ENCODE data around the gene WDR86. TPM values are rescaled to one million over a fixed set of nuclear protein-coding genes. Genes with fewer than 3 reads are reported as not detected.

Gene WDR86
- total RNA-seq, 1 experiment from 2014 or later = 8.1 TPM

- Mint-ChIP-seq H3K9me3 (peaks cover 2 to 21% of the 10 kb centered on the region in 2 experiments; a peak in 4 of 5 replicates), H3K4me1 (peaks cover 15 to 18% of the 10 kb centered on the region in 2 experiments), H3K36me3 (ENCODE audit: insufficient read depth in 1 of 3, low read depth in 3 of 3) (peaks cover 0 to 8% (median 0%) of the 10 kb centered on the region in 3 experiments; a peak in 2 of 7 replicates), H3K27ac (no peak overlapping the region), H3K4me3 (no peak overlapping the region), H3K27me3 (ENCODE audit: low read depth) (peaks cover 96% of the 10 kb centered on the region)
- H2BK120ac ChIP-seq (ENCODE audit: low read depth, low read length, poor library complexity, severe bottlenecking) = no peak overlapping the region
- TF ChIP-seq CTCF (conservative IDR thresholded peaks at IDR 0.05) = no peak
- H3K14ac ChIP-seq (ENCODE audit: insufficient read depth, low read length) = no peak overlapping the region
- no peak overlapping the region for H4K8ac ChIP-seq (replicated peaks; ENCODE audit: insufficient read length, low read depth, low read length)
- H3T11ph ChIP-seq (ENCODE audit: low read length) = no peak overlapping the region
- no peak overlapping the region for H2BK15ac ChIP-seq (ENCODE audit: low read depth, low read length)
- WGBS (ENCODE audit: extremely low coverage, insufficient read length, low lambda C conversion rate) = no CpG with 5 or more reads among the region's 11 CpGs
- no peaks in the 10 kb centered on the region for H3K23me2 ChIP-seq (ENCODE audit: insufficient read length, low read depth, low read length, poor library complexity, severe bottlenecking)
- H2BK20ac ChIP-seq (ENCODE audit: low read depth, low read length, poor library complexity, severe bottlenecking) = no peak overlapping the region
- H2AFZ ChIP-seq (ENCODE audit: low read length) = no peak overlapping the region
- no peak overlapping the region for H2BK12ac ChIP-seq (ENCODE audit: insufficient read length, low read depth, low read length)
- H3K9ac ChIP-seq (ENCODE audit: extremely low read depth, insufficient read length, low read length) = no peak overlapping the region
- no peaks in the 10 kb centered on the region for H3K9me3 ChIP-seq (ENCODE audit: control insufficient read depth, low read depth, low read length)
- no peak overlapping the region for H3K56ac ChIP-seq (ENCODE audit: insufficient read length, low read depth, low read length)
- no peak overlapping the region for H3K18ac ChIP-seq (ENCODE audit: insufficient read length, low read depth, low read length)
- H3K4me1 ChIP-seq (ENCODE audit: insufficient read depth, low read length) = peaks cover 7% of the 10 kb centered on the region; the same call in 1 of the 2 replicates
- DNase-seq = no peak
- H4K20me1 ChIP-seq (ENCODE audit: control insufficient read depth, insufficient read depth, insufficient read length) = no peaks in the 10 kb centered on the region
- H3K79me1 ChIP-seq (ENCODE audit: insufficient read depth, low read depth, low read length, poor library complexity, severe bottlenecking) = no peaks in the 10 kb centered on the region
- H3K4ac ChIP-seq (ENCODE audit: low read depth, low read length) = no peak overlapping the region
- no peak overlapping the region for H3K23ac ChIP-seq (ENCODE audit: insufficient read length, low read depth, low read length)
- peaks cover 8% of the 10 kb centered on the region; the same call in 1 of the 2 replicates for H3K27me3 ChIP-seq (ENCODE audit: insufficient read depth, low read length)
- H4K5ac ChIP-seq (ENCODE audit: insufficient read length, low read depth, low read length) = no peak overlapping the region
- no peaks in the 10 kb centered on the region for H3K79me2 ChIP-seq (ENCODE audit: insufficient read depth, low read length)
- H4K91ac ChIP-seq (ENCODE audit: insufficient read length, low read depth, low read length) = no peak overlapping the region
- no peak overlapping the region for H2AK5ac ChIP-seq (ENCODE audit: insufficient read length, low read length)
- H3K27ac ChIP-seq (ENCODE audit: insufficient read length, low read depth, low read length) = no peak overlapping the region
- H3K4me2 ChIP-seq (ENCODE audit: insufficient read depth, insufficient read length, low read length) = no peak overlapping the region
- no peak overlapping the region for H2BK5ac ChIP-seq (ENCODE audit: insufficient read length, low read length)
Observed at GRCh38 chr7:151416941-151417315, 7.1 kb upstream of the WDR86 start.
